ENCODE measurements around the gene CHCHD6.

Gene CHCHD6

DNA sequence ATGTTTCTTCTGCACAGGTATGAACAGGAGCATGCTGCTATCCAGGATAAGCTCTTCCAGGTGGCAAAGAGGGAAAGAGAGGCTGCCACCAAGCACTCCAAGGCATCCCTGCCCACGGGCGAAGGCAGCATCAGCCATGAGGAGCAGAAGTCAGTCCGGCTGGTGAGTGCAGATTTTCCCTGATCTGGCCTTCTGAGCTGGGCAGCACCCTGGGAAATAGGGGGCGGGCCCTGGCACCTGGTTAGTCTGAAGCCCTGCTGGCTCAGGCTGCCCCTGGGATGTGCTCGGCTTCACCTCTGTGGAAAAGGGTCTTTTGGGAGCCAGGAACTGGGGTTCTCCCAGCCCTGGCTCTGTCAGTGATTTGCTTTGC lies 29.0 kb downstream of the CHCHD6 start:
- no peaks in the 10 kb centered on the region for H3K4me1 ChIP-seq (ENCODE audit: control insufficient read depth, low read depth, low read length)
- no peak overlapping the region for H3K27ac ChIP-seq (ENCODE audit: low read length)
- no peaks in the 10 kb centered on the region for H3K9me3 ChIP-seq (ENCODE audit: control insufficient read depth, low read depth, low read length)
- no peak overlapping the region for H3K4me3 ChIP-seq (ENCODE audit: low read length)
- no peaks in the 10 kb centered on the region for H3K27me3 ChIP-seq (ENCODE audit: control insufficient read depth, insufficient read depth, low read length)
- no peak overlapping the region for H3K9ac ChIP-seq (ENCODE audit: low read length)
- no peaks in the 10 kb centered on the region for H3K36me3 ChIP-seq (ENCODE audit: control insufficient read depth, low read depth, low read length)

DNA sequence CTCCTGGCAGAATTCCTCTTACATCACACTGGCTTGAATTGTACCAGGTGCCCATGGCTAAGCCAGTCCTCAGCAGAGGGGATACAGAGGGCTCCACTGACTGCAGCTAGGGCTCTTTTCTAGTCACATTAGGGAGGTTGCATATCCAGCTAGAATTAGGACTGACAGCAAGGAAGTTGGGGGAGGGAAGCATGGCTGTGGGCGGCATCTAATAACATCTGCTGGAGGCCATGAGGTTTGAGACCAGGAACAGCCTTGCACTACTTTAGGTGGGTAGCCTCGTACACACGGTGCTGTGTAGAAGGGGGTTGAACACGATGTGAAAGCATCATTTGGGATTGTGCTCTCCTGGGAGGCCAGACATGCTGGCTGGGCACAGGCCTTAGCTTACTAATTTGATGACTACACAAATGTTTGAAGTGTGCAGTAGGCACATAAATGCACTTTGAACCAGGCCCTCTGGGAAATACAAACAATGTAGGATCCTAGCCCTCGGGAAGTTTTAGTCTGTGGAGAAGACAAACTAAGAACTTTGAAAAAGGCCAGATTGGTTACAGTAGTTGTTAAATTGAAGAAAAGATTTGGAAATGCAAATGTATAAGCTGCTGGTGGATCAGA lies 30.2 kb downstream of the CHCHD6 start:
- no peak overlapping the region for H3K27ac ChIP-seq (ENCODE audit: low read length)
- H3K36me3 ChIP-seq (ENCODE audit: control insufficient read depth, low read depth, low read length), result no peaks in the 10 kb centered on the region
- no peaks in the 10 kb centered on the region for H3K9me3 ChIP-seq (ENCODE audit: control insufficient read depth, low read depth, low read length)
- H3K27me3 ChIP-seq (ENCODE audit: control insufficient read depth, insufficient read depth, low read length), result no peaks in the 10 kb centered on the region
- no peaks in the 10 kb centered on the region for H3K4me1 ChIP-seq (ENCODE audit: control insufficient read depth, low read depth, low read length)
- no peak overlapping the region for H3K4me3 ChIP-seq (ENCODE audit: low read length)
- no peak overlapping the region for H3K9ac ChIP-seq (ENCODE audit: low read length)

DNA sequence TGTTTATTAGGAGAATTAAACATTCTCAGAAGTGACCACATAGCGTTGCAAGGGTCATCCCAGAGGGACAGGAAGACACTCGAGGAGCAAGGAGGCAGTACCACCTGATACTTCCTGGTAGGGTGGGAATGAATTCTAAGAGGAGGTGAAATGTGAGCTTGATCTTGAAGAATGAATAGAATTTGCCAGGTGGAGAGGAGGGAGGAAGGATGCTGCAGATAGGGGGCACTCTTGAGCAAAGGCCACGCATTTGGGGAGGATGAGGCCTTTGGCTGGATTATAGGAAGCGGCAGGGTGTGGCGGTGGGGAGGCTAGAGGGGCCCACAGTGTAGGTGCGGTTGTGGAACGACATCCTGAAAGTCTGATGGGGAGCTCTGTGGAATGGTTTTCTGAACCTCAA lies 33.5 kb downstream of the CHCHD6 start:
- H3K4me3 ChIP-seq (ENCODE audit: low read length), result no peak overlapping the region
- no peak overlapping the region for H3K27ac ChIP-seq (ENCODE audit: low read length)
- no peak overlapping the region for H3K9ac ChIP-seq (ENCODE audit: low read length)
- H3K9me3 ChIP-seq (ENCODE audit: control insufficient read depth, low read depth, low read length), result no peaks in the 10 kb centered on the region
- no peaks in the 10 kb centered on the region for H3K36me3 ChIP-seq (ENCODE audit: control insufficient read depth, low read depth, low read length)
- H3K27me3 ChIP-seq (ENCODE audit: control insufficient read depth, insufficient read depth, low read length), result no peaks in the 10 kb centered on the region
- no peaks in the 10 kb centered on the region for H3K4me1 ChIP-seq (ENCODE audit: control insufficient read depth, low read depth, low read length)

DNA sequence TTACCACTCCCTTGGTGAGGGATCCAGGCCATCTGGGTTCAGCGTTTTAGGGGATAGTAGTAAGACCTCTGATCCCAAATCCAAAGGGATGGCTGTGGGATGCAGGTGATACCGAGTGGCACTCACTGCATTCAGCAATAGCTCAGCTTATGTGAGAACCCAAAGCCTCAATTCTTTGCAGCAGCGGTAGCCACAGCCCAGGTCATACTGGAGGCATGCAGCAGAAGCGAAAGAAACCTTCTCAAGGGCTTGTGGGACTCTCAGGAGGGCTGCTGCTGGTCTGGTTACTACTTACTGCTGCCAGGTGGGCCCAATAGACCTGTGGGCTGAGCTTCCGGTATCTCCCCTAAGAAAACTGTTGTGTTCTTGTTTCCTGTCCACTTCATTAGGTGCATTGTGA lies 38.0 kb downstream of the CHCHD6 start:
- Histone ChIP-seq H3K9me3 (ENCODE audit: control insufficient read depth, low read depth, low read length) (no peaks in the 10 kb centered on the region), H3K4me1 (ENCODE audit: control insufficient read depth, low read depth, low read length) (no peaks in the 10 kb centered on the region), H3K36me3 (ENCODE audit: control insufficient read depth, low read depth, low read length) (no peaks in the 10 kb centered on the region), H3K27me3 (ENCODE audit: control insufficient read depth, insufficient read depth, low read length) (no peaks in the 10 kb centered on the region), H3K9ac (ENCODE audit: low read length) (no peak overlapping the region), H3K4me3 (ENCODE audit: low read length) (no peak overlapping the region), H3K27ac (ENCODE audit: low read length) (no peak overlapping the region)

DNA sequence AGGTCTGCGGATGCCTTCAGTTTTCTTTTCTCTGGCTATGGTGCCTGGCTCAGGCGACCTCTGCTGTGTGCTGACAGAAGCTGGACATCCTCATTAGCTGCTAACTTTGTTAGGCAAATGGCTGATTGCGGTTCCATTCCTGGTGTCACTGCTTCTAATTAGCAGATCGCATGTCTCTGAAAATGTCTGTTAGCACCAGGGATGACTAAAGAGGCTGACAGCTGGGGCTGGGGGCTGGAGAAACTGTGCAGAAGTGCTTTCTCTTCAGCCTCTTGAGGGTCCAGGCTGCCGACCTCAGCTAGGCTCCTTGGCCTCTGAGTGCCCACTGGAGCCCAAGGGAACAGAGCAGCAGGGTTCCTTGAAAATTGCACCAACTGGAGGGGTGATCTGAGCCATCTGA lies 39.3 kb downstream of the CHCHD6 start:
- H3K27me3 ChIP-seq (ENCODE audit: control insufficient read depth, insufficient read depth, low read length), result no peaks in the 10 kb centered on the region
- H3K4me1 ChIP-seq (ENCODE audit: control insufficient read depth, low read depth, low read length), result no peaks in the 10 kb centered on the region
- H3K9me3 ChIP-seq (ENCODE audit: control insufficient read depth, low read depth, low read length), result no peaks in the 10 kb centered on the region
- H3K27ac ChIP-seq (ENCODE audit: low read length), result no peak overlapping the region
- H3K4me3 ChIP-seq (ENCODE audit: low read length), result no peak overlapping the region
- H3K9ac ChIP-seq (ENCODE audit: low read length), result no peak overlapping the region
- H3K36me3 ChIP-seq (ENCODE audit: control insufficient read depth, low read depth, low read length), result no peaks in the 10 kb centered on the region

DNA sequence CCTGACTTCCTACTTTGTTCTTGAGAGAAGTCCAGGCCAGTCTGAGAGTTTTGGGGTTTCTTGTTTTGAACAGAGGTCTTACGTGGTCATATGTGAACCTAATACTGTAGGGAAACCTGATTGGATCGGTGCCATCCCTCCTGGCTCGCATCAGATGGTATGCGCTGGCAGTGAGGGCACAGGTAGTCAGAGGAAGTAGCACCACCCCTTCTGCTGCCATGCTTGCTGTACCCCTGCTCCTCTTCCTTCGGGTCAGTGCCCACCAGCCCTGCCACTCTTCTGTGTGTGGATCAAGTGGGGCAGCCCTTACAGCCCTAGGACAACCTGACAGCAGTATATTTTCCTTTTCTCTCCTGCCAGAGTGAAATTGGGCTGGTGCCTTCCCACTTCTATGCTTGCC lies 39.7 kb downstream of the CHCHD6 start:
- Histone ChIP-seq H3K36me3 (ENCODE audit: control insufficient read depth, low read depth, low read length) (no peaks in the 10 kb centered on the region), H3K4me1 (ENCODE audit: control insufficient read depth, low read depth, low read length) (no peaks in the 10 kb centered on the region), H3K9ac (ENCODE audit: low read length) (no peak overlapping the region), H3K4me3 (ENCODE audit: low read length) (no peak overlapping the region), H3K9me3 (ENCODE audit: control insufficient read depth, low read depth, low read length) (no peaks in the 10 kb centered on the region), H3K27me3 (ENCODE audit: control insufficient read depth, insufficient read depth, low read length) (no peaks in the 10 kb centered on the region), H3K27ac (ENCODE audit: low read length) (no peak overlapping the region)

DNA sequence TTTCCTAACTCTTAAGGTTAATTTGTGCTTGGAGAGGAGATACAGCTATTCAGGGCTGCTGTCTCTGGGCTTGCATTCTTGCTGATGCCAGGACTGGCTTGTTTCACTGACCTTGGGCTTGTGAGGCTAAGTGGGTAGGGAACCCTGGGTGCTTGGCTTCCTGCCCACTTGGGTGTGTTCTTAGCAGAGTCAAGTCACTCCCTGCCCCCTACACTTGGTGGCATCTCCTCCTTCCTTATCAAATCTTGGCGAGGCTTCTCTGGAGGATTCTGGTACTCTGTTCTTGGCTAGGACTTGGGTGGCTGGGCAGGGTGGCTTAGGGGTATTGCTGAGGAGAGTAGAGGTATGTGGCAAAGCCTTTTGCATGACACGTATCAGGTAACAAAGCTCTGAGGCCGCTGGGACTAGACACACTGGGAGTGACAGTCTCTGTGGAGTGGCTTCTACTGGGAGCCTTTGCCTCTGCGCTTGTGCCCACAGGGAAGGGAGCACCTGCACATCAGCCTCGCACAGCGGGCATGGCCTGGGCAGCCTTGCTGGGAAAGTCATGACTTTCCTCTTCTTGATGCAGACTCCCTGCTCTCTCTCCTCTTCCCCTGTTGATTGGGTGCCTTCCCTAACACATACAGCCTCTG lies 41.8 kb downstream of the CHCHD6 start:
- Histone ChIP-seq H3K27me3 (ENCODE audit: control insufficient read depth, insufficient read depth, low read length) (no peaks in the 10 kb centered on the region), H3K4me1 (ENCODE audit: control insufficient read depth, low read depth, low read length) (peaks cover 5% of the 10 kb centered on the region), H3K27ac (ENCODE audit: low read length) (no peak overlapping the region), H3K36me3 (ENCODE audit: control insufficient read depth, low read depth, low read length) (no peaks in the 10 kb centered on the region), H3K9me3 (ENCODE audit: control insufficient read depth, low read depth, low read length) (no peaks in the 10 kb centered on the region), H3K9ac (ENCODE audit: low read length) (no peak overlapping the region), H3K4me3 (ENCODE audit: low read length) (no peak overlapping the region)

DNA sequence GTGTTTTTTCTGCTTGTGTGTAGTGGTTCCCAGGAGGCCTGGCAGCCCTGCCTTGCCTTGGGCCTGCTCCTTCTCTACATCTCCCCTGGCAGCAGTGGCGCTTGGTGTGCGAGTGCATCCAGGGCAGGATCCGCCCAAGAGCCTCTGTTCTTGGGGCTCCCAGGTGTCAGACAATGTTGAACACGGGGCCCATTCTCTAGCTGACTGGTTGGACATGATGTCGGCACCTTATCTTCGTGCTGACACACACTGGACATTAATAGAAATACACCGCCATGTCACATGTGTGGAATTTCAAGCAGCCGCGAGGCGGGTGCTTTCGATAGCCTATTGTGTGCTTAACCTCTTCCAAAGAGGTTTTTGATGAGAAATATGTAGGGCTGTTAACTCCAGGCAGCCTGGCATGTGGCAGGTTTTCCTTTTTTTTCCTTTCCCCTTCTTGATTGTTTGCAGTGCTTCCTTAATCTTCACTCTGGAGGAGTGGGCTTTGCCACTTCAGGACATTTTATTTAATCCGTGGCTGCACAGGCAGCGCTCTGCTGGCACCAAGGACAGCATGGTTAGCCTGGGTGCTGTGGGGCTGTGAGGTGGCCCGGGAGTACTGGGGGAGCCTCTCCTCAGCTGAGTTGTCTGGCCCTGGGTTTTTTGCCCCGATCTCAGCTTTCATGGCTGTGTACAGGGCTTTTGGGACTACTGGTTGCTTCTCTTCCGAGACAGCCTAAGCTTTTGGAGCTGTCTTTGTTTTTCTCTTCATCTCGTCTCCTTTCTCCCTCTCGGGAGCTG lies 42.5 kb downstream of the CHCHD6 start:
- no peaks in the 10 kb centered on the region for H3K27me3 ChIP-seq (ENCODE audit: control insufficient read depth, insufficient read depth, low read length)
- no peak overlapping the region for H3K9ac ChIP-seq (ENCODE audit: low read length)
- H3K9me3 ChIP-seq (ENCODE audit: control insufficient read depth, low read depth, low read length), result no peaks in the 10 kb centered on the region
- peaks cover 9% of the 10 kb centered on the region for H3K4me1 ChIP-seq (ENCODE audit: control insufficient read depth, low read depth, low read length)
- H3K4me3 ChIP-seq (ENCODE audit: low read length), result no peak overlapping the region
- no peaks in the 10 kb centered on the region for H3K36me3 ChIP-seq (ENCODE audit: control insufficient read depth, low read depth, low read length)
- no peak overlapping the region for H3K27ac ChIP-seq (ENCODE audit: low read length)

DNA sequence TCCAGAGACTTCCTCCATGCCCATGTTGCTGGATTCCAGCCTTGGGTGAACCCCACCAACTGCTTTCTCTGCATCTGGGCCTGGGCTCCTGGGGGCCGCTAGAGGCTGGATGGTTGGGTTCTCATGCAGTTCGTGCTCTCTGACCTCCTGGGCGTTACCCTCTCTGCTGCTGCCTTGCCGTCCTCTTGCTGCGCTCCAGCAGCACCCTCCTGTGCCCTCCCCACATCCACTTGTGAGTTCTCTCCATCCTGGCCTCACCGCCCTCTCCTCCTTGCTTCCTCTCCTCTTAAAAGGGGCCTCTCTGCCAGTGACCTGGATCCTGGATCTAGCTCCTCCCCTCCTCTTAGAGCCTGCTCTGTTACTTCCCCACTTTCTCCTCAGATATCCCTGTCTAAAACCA lies 43.7 kb downstream of the CHCHD6 start:
- H3K27me3 ChIP-seq (ENCODE audit: control insufficient read depth, insufficient read depth, low read length), result no peaks in the 10 kb centered on the region
- H3K4me1 ChIP-seq (ENCODE audit: control insufficient read depth, low read depth, low read length), result peaks cover 19% of the 10 kb centered on the region
- no peaks in the 10 kb centered on the region for H3K36me3 ChIP-seq (ENCODE audit: control insufficient read depth, low read depth, low read length)
- H3K4me3 ChIP-seq (ENCODE audit: low read length), result no peak overlapping the region
- no peaks in the 10 kb centered on the region for H3K9me3 ChIP-seq (ENCODE audit: control insufficient read depth, low read depth, low read length)
- no peak overlapping the region for H3K9ac ChIP-seq (ENCODE audit: low read length)
- no peak overlapping the region for H3K27ac ChIP-seq (ENCODE audit: low read length)

DNA sequence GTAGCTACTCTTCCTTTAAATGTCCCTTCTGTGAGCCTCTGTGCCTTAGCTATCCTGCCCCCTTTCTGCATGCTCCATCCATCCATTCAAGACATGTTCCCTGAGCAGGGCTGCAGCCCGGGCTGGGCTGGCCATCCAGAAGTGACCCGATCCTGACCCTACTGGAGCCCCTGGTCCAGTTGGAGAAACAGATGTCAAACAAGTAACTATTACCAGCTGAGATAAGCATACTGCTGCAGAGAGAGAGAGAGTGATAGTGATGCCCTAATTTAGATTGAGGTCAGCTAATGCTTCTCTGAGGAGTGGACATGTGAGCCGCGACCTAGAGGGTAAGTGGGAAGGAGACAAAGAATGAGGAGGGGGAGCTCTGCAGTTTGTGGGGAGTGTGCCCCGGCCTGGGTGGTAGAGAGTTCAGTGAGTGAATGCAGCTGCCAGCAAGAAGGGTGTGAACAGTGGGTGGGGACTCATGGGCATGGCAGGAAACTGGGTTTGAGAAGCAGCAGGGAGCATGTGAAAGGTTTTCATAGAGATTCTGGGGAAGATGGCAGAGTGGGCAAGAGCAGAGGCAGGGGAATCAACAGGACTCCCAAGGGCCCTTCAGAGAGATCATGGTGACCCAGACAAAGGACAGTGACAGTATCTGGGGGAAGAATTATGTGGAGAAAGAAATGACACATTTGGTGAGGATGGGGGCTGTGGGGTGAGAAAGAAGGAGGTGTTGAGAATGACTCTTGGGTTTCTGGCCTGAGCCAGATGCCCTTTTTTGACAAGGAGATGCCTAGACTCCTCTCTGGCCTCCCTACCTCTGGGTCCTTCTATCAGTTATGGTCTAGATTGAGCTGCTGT lies 44.9 kb downstream of the CHCHD6 start:
- Histone ChIP-seq H3K36me3 (ENCODE audit: control insufficient read depth, low read depth, low read length) (no peaks in the 10 kb centered on the region), H3K27me3 (ENCODE audit: control insufficient read depth, insufficient read depth, low read length) (no peaks in the 10 kb centered on the region), H3K9me3 (ENCODE audit: control insufficient read depth, low read depth, low read length) (no peaks in the 10 kb centered on the region), H3K4me1 (ENCODE audit: control insufficient read depth, low read depth, low read length) (peaks cover 19% of the 10 kb centered on the region), H3K4me3 (ENCODE audit: low read length) (no peak overlapping the region), H3K27ac (ENCODE audit: low read length) (no peak overlapping the region), H3K9ac (ENCODE audit: low read length) (no peak overlapping the region)

DNA sequence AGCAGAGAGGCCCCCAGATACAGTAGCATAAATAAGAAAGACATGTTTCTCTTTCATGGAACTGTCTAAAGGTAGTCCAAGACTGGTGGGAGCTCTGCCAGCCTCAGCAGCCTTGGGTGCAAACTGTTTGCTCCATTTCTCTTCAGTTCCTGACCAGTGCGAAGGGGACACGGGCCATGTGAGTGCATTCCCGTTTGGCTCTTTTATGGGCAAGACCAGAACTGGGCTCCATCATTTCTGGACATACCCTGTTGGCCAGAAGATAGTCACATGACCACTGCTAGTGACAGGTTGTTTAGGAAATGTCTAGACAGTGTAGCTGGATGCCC lies 45.5 kb downstream of the CHCHD6 start:
- H3K4me3 ChIP-seq (ENCODE audit: low read length), result no peak overlapping the region
- no peak overlapping the region for H3K27ac ChIP-seq (ENCODE audit: low read length)
- H3K36me3 ChIP-seq (ENCODE audit: control insufficient read depth, low read depth, low read length), result no peaks in the 10 kb centered on the region
- H3K27me3 ChIP-seq (ENCODE audit: control insufficient read depth, insufficient read depth, low read length), result no peaks in the 10 kb centered on the region
- peaks cover 19% of the 10 kb centered on the region for H3K4me1 ChIP-seq (ENCODE audit: control insufficient read depth, low read depth, low read length)
- no peak overlapping the region for H3K9ac ChIP-seq (ENCODE audit: low read length)
- no peaks in the 10 kb centered on the region for H3K9me3 ChIP-seq (ENCODE audit: control insufficient read depth, low read depth, low read length)
